GM21390 (cell line): ENCODE data around the gene NRCAM.
"Not testable (repeated sequence)": the region's sequence is repeated elsewhere in the genome, so short reads cannot be mapped to it uniquely, and the experiment has no call there.

Source experiments
- ATAC-seq: cut with Tn5 transposase; IDR thresholded peaks from one replicate; pipeline ENCODE4 v1.9.1; 2021; ENCODE audit not compliant: unreplicated experiment

NRCAM gene

GRCh38 chr7:108348913-108349312, 107.3 kb downstream of the NRCAM start:
- ATAC-seq = no peak

DNA sequence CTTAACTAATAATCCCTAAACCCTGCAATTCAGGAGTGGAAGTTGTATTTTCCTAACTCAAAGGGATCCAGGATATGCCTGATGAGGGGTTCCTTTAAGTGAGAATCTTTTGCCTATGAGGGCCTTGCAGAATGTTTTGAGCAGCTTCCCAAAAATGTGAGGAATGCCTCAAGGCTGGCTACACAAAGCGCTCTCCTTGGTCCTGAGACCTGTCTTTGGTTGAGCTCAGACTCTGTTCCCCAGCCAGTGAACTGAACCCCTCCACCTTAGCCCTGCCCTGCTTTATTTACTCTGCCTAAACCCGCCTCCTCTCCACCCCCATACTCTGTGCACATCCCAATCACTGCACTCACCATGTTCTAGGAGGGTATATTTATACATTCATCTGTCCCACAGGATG, 108.6 kb downstream of the NRCAM start:
- no peak for ATAC-seq

DNA sequence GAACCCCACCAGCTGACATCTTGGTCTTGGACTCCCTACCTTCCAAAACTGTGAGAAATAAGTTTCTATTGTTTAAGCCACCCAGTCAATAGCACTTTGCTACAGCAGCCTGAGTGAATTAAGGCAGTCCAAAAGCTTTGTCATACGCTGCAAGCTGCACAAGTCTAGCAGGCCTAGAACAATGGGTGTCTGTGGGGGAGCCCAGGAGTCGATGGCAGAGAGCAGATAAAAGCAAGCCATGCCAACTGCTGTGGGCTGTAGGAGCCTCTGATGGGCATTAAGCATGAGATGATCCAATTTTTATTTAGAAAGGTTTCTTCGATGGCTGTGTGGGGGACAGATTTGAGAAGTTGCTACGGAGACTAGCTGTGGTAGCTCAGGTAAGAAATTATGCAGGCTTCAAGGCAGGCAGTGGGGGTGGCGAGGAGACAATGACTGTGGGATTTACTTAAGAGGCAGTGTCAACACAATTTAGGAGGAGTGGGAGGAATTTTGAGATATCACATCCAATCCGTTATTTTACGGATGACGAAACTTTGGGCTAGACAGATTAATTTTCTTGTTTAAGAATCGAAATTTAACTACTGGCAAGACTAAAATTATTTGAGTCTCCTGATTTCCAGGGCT, 110.4 kb downstream of the NRCAM start:
- no peak for ATAC-seq

GRCh38 chr7:108340856-108341411, 115.3 kb downstream of the NRCAM start:
- ATAC-seq = no peak

GRCh38 chr7:108340406-108340805, 115.8 kb downstream of the NRCAM start:
- not testable (repeated sequence) for ATAC-seq

- no peak for ATAC-seq
These were observed 120.8 kb downstream of the NRCAM start for GRCh38 chr7:108335269-108335918.

DNA sequence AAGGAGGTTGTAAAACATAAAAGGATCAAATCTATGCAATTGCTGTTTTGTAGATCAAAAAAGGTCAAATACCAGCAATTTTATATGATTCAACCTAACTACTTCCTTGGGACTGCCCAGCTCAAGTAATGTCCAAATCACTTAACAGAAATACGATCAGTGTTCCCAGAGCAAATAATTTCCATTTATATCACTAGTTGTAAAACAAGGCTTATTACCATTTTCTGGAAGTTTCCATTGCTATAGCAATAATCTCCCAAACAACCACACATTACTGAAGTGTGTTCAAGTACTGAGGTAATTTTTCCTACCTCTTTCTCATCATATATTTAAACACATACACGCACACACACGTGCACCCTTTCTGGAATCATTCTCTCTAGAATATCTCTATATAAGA, 123.3 kb downstream of the NRCAM start:
- ATAC-seq = no peak

GRCh38 chr7:108331971-108332370, 124.3 kb downstream of the NRCAM start:
- no peak for ATAC-seq

DNA sequence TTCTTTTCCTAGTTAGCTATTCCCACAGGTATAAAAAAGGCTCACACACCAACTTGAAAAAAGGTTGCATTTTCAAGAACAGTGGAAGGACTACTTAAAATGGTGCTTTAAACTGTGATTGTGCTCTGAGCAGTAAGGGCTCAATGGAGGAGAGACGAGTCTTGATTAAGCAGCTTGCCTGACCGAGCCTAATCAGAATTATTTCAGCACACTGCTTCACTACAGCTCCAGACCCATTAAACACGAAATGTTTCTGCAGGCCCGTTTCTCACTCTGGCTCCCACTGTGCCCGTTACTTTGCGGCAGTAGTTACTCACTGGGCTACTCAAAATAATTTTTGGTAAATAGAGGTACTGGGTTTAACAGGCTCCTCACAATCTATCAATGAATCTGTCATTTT, 126.0 kb downstream of the NRCAM start:
- ATAC-seq = no peak

- no peak for ATAC-seq
These were observed 126.7 kb downstream of the NRCAM start for GRCh38 chr7:108329514-108329913.

GRCh38 chr7:108328174-108328651, 128.0 kb downstream of the NRCAM start:
- peak; percentile 86 for ATAC-seq

DNA sequence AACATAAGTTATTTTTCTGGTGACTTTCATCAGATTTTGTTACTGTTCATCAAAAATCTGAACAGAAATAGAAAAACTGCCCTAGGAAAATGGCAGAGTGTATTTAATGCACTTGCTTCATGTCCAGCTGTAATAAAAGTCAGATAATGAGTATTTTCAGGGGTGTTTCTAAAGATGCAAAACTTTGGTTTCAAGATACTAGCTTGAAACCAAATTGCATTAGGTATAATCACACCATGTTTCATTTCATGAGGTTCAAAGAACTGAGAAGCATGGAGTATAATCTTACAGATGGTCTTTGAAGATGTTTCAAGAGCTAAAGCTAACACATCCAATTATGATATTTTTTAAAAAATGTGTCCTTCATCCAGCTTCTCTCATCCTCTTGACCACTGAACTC, 128.9 kb downstream of the NRCAM start:
- ATAC-seq = peak; percentile 53

GRCh38 chr7:108326938-108327337, 129.3 kb downstream of the NRCAM start:
- no peak for ATAC-seq

- ATAC-seq = no peak
These were observed 131.9 kb downstream of the NRCAM start for GRCh38 chr7:108324053-108325038.

DNA sequence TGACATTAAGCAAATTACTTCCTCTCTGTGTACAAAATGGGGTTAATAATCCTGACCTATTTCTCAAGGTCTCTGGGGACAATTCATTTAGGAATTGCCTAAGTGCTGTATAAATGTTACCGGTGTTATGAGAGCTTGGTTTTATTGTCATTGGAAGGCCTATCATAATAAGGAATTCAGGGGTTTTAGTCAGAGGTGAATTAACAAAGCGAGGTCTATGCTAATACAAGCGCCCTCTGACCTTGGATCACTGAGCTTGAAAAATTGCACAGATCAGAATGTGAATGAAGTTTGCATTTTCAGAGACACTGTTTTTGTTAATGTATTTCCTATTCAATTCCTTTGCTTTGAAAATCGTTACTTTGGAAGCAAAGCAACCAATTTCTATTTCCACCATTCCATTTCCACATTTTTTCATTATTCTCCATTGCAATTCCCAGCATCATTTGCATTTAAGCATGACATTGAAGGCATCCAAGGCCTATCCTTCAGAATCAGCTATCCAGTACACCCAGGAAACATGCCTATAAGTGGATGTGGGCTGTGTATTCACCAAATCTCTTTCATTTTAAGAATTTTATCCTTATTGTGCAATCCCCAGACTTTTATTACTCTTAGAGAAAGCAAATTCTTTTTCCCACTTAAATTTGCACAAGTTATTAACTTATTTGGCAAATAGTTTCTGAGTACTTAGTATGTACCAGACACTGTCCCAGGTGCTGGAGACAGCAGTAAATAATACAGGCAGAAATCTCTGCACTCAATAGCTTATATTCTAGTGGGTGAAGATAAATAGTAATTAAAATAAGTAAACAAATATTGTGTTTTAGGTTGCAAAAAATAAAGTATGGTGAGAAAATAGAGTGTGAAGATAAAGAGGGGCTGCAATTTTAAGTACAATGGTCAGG, 133.1 kb downstream of the NRCAM start:
- ATAC-seq = no peak

DNA sequence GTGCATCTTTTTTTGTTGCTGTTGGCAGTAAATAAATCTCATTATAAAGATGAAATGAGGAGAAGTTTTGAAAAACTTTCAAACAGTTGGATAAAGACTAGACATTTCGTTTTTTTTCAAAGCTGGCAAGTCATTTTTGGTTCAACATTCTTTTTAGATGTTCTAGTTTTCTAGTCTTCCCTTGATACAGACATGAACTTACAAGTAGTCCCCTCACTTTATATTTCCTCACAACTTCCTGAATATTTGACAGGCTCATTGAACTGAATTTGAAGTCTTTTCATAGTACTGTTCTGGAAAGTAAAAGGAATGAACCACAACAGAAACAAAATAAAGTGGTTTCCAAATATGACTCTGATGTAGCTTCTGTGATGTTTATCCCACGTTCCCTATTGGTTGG, 134.2 kb downstream of the NRCAM start:
- no peak for ATAC-seq

DNA sequence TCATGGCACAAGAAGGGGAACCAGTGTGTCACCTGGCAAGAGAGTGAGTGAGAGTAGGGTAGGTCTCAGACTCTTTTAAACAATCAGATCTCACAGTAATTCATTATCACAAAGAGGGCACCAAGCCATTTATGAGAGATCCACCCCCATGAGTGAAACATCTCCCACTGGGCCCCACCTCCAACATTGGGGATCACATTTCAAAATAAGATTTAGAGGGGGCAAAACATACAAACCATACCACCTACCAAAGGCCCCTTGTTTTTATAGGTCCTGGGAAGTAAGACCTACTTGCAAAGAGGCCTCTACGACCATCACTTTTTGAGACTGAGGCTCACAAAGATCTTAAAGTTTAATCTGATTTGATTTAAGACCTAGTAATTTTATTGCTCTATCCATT, 134.9 kb downstream of the NRCAM start:
- no peak for ATAC-seq

DNA sequence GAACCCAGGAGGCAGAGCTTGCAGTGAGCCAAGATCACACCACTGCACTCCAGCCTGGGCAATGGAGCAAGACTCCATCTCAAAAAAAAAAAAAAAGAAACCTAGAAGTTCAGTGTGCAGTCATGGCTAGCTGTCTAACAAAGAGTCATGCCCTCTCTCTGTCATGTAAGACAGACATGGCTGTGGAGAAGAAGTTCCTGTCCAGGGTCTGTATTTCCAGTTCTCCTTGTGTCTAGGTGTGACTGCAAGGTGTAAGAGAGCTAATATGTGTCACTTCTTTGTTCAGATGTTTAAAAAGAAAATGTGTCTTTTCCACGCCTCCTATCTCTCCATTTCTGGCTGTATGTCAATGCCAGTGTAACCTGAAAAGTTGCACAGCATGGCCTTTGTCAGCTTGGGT, 139.5 kb downstream of the NRCAM start:
- no peak for ATAC-seq

GRCh38 chr7:108314551-108314950, 141.7 kb downstream of the NRCAM start:
- ATAC-seq = no peak

DNA sequence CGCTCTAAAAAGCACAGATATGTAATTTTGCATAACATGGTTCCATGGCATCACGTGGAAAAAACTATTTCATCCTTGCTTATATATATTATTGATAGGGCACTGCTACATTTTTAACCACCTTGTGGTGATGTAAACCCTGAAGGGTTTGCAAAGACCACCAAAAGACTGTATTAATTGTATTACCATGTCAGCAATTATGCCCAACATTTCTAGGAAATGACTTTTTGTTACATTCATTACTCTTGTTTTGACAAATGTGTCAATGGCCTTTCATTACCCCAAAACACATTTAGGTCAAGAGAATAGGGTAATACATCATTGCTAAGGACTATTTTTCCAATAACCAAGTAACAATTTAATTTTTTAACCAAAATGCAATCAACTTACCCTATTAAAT, 142.2 kb downstream of the NRCAM start:
- ATAC-seq = no peak
